CD4-positive, alpha-beta T cell treated with Interleukin-12 subunit alpha and Interleukin-12 subunit beta, for 1 hour (primary cell): Measurements from ENCODE around the gene HS3ST2.
A peak's percentile ranks its signal among the peaks of the same experiment; 100 is the strongest.
"Not testable (repeated sequence)": the region's sequence is repeated elsewhere in the genome, so short reads cannot be mapped to it uniquely, and the experiment has no call there.

Experiments
- DNase-seq: peaks from one replicate; pipeline ENCODE4 v3.0.0-alpha.2; 2020

HS3ST2 gene

DNA sequence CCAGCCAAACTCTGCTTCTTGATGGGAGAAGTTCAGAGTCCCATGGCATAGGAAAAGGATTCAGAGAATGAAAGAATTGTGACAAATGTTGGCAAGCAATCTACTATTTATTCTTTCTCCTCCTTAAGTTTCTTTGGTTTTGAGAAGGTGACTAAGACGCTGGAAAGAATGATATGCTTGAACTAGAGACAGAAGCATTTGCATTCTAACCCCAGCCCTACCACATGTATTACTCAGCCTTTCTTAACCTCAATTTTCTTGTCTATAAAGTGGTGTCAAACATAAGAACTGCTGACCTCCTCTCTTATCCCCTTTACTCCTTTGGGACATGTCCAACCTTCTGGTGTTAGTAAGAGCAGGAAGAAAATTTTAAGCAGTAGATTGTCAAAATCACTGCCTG is 124.7 kb downstream of the HS3ST2 start:
- no peak for DNase-seq

DNA sequence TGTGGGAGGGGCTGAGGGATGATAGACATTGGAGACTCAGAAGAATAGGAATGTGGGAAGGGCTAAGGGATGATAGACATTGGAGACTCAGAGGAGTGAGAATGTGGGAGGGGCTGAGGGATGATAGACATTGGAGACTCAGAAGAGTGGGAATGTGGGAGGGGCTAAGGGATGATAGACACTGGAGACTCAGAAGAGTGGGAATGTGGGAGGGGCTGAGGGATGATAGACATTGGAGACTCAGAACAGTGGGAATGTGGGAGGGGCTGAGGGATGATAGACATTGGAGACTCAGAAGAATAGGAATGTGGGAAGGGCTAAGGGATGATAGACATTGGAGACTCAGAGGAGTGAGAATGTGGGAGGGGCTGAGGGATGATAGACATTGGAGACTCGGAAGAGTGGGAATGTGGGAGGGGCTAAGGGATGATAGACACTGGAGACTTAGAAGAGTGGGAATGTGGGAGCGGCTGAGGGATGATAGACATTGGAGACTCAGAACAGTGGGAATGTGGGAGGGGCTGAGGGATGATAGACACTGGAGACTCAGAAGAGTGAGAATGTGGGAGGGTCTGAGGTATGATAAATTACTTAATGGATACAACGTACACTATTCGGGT is 125.9 kb downstream of the HS3ST2 start:
- not testable (repeated sequence) for DNase-seq

DNA sequence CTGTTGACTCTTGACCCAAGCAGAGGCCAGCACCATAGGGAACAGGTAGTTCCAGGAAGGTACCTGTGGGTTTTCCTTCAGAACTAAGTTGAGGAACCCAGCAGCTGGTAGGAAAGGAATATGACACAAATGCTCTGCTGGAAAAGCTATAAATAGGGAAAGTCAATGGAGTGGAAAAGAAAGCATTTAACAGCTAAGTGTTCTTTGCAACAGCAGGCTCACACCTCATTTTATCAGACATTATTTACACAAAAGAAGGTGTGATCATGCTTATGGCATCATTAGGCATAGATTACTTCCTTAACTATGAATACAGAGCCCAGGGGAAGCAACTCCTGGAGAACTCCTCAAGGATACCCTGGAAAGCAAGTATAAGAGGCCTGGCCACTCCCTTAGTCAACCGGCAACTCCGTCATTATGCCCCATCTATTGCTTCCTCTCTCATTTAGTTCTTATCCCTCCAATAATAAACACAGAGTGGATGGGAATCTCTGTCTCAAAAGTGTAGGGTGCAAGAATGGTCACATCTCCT is 128.1 kb downstream of the HS3ST2 start:
- DNase-seq, result no peak

DNA sequence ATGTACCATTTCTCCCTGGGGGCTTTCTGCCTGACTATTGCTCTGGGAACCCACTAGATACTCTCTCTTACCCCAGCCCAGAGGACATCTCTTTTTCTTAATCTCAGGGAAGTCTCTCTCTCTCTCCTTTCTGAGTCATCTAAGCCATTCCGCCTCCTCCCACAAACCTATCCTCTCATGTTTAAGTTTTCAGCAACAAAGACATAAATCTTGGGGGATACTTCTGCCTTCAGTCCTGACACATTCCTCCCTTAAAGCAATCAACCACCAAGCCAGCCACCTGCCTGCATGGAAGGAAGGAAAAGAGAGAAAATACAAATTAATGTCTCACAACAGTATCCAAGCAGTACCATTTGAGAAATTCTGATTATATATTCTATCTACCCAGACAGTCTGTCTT is 128.8 kb downstream of the HS3ST2 start:
- no peak for DNase-seq

DNA sequence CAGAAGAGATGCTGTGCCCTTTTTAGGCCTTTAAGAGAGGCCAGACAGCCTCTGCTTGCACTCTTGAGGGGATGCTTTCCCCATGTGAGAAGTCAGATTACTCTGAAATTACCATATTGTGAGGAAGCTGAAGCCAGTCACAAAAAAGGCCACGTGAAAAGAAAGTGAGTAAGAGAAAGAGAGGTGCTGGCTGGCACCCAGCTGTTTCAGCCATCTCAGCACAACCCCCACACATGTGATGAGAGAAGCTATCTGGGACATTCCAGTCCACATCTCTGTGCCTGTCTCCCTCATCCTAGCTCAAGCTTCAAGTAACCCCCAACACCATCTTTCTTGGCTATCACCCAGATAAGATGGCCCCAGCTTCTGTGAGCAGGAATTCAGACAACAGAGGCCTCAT is 131.4 kb downstream of the HS3ST2 start:
- no peak for DNase-seq

DNA sequence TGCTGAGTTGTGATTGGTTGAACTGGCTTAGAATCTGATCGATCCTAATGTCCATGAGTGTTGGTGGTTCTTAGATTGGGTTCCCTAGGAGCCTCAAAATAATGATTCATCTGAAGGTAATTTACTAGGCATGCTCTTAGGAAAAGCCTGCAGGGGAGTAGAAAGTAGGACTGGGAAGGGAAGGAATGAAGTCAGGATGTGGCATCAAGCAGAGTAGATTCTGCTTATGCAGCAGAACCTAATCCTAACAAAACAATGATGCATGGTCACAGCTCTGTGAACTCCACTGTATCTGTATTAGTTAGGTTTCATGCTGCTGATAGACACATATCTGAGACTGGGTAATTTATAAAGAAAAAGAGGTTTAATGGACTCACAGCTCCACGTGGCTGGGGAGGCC is 132.5 kb downstream of the HS3ST2 start:
- no peak for DNase-seq

DNA sequence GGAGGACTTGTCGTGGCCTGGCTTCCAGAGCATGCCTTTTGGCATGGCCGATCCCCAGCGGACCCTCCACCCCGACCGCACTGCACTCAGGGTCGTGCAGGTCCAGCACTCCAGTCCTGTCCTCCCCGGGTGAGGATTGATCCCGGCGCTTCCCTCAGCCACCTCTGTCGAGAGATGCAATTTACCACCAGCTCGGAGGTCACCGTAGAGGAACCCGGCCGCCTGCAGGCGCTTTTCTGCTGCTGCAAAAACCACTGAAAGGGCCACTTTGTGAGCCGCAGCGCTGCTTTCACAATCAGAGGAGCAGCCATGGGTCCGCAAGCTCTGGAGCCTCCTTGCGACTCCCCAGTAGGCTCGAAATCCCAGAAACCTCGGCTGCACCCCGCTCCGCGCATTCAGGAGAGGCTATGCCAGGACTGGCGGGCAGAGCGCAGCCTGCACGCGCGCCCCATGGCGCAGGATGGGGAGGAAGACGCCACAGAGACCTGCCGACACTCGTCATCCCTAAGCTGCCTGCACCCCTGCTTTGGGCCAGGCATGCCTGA is 134.2 kb downstream of the HS3ST2 start:
- DNase-seq, result no peak

DNA sequence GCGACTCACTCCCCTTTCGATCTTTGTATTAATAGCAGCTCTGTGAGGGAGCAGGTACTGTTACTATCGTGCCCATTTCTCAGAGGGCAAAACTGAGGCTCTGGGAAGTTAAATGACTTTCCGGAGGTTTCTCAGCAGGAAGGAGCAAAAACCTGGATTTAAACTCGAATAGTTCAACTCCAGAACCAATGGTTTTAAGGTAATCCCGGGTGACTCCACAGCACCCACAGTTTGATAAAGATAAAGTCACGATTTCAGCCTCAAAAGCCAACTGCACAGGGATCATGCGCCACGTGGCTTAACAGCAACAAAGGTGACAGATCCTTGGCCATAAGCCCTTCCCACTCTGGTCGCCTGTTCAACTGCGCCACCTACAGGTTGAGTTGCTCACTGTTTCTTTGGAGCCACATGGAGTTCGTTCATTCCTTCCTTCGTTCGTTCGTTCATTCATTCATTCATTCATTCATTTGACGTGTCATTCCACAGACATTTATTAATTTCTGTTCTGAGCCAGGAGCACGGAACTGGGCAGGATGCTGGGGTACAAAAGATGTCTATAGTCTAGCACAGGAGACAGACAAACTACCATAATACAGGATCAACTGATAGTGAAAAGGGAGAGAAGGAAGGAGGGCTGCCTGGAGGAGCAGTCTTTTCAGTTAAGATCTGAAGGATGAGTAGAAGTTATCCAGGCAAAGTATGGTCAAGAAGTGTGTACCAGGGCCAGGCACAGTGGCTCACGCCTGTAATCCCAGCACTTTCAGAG is 134.8 kb downstream of the HS3ST2 start:
- peak; percentile 32 for DNase-seq

DNA sequence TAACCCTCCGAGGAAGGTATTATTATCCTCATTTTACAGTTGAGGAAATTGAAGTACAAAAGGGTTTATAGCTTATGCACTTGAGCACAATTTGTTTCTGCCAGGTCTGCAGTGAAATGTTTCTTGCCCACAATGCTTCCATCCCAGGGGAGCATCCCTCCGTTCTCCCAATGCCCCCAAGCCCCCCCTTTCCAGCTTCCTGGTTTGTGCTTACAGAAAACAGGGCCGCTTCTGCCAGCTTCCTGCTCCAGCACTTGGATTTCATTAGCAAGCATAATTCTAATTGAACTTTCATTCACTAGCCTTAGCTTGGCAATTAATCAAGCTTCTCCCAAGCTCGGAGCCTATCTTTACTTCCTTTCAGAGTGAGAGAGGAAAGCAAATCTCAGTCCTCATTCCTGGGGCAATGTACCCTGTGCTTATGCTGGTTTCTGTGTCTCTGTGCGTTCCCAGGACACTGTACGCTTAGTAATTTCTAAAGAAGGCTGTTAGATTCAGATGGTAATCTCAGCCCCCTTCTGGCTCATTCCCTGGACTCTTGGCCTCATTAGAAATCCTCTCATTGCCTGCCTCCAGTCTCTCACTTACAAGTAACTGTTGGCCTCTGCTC is 141.6 kb downstream of the HS3ST2 start:
- no peak for DNase-seq

DNA sequence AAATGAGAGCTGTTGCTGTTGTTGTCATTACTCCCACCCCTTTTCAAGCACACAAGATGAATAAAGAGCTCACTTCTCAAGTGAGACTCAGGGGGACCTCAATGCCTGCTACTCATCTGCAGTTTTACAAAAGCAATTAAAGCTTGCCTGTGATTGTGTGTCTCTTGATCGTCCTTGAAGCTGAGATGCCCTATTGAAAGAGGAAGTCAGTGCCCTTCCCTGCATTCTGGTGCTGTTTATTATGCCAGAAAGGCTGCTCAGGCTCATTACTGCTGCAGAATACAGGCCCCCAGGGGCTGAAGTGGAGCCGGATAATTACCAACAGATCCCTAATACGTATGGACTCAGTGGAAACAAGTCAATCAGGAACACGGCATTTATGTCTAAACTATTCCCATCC is 147.2 kb downstream of the HS3ST2 start:
- no peak for DNase-seq

DNA sequence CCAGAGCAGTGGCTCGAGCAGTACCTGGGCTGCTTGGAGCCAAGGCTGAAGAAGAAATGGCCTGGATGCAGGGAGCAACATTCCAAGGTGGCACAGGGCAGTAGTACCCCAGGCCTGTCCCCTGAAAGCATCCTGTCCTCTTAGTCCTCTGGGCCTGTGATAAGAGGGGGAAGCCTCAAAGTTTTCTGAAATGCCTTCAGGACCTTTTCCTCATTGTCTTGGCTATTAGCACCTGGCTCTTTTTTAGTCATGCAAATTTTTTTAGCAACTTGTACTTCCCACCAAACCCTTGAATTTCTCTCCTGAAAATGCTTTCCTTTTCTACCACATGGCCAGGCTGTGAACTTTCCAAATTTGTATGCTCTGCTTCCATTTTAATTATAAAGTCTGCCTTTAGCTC is 148.9 kb downstream of the HS3ST2 start:
- no peak for DNase-seq
